AG09319 (cell line): ENCODE measurements around the gene ANKRD66.
"Not testable (repeated sequence)": the region's sequence is repeated elsewhere in the genome, so short reads cannot be mapped to it uniquely, and the experiment has no call there.

ENCODE experiments used
- DNase-seq: peaks from one replicate; pipeline ENCODE4 v3.0.0-alpha.2; 2010; ENCODE audit warnings: low read depth; ENCODE audit errors: extremely low read depth
- CTCF ChIP-seq: IDR thresholded peaks from 2 replicates; pipeline ENCODE4 v1.5.1; 2011; ENCODE audit warnings: low read depth, mild to moderate bottlenecking, inconsistent platforms, low read length, moderate library complexity

The ANKRD66 gene

GRCh38 chr6:46764961-46765360 is 18.2 kb downstream of the ANKRD66 start:
- no peak for TF ChIP-seq CTCF
- no peak for DNase-seq

GRCh38 chr6:46772016-46772415 is 25.3 kb downstream of the ANKRD66 start:
- TF ChIP-seq CTCF, result no peak
- DNase-seq, result no peak

- no peak for TF ChIP-seq CTCF
- DNase-seq, result no peak
These were observed 26.0 kb downstream of the ANKRD66 start for GRCh38 chr6:46772762-46773161.

GRCh38 chr6:46773201-46773855 is 26.6 kb downstream of the ANKRD66 start:
- TF ChIP-seq CTCF, result no peak
- no peak for DNase-seq

GRCh38 chr6:46774736-46775135 is 28.0 kb downstream of the ANKRD66 start:
- not testable (repeated sequence) for DNase-seq

- TF ChIP-seq CTCF, result no peak
- no peak for DNase-seq
These were observed 29.5 kb downstream of the ANKRD66 start for GRCh38 chr6:46776070-46776712.

GRCh38 chr6:46777476-46778346 is 31.0 kb downstream of the ANKRD66 start:
- DNase-seq, result no peak
- TF ChIP-seq CTCF, result no peak
